HG03066 (cell line): ENCODE measurements around the gene SSR1.

Source experiments
- ATAC-seq: cut with Tn5 transposase; IDR thresholded peaks from one replicate; pipeline ENCODE4 v1.9.1; 2021; ENCODE audit warnings: low read depth; ENCODE audit not compliant: unreplicated experiment

Gene SSR1

GRCh38 chr6:7260291-7261031 lies 52.5 kb downstream of the SSR1 start:
- peak; percentile 12 for ATAC-seq

DNA sequence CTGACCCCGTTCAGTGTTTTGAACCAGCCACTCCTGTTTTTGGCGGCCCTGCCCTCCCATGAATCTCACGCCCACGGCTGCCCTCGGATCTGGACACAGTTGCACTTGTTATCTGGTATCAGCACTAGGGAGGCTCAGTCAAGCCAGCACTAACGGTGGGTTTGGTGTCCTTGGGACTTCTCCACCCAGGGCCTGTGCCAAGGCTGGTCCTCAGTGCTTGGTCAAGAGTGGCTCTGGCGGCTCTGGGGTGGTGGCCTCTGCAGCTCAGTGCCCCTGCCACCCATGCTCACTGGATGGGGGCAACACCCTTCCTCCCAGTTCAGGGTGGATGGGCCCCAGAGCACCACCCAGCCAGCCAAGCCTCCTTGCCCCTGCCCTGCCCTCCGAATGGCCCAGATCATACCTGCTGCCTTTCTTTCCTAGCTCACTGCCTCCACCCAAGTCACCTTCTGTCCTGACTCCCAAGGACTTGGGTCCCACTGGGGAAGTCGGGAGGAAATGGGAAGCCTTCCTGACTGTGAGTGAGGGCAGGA lies 54.7 kb downstream of the SSR1 start:
- no peak for ATAC-seq

DNA sequence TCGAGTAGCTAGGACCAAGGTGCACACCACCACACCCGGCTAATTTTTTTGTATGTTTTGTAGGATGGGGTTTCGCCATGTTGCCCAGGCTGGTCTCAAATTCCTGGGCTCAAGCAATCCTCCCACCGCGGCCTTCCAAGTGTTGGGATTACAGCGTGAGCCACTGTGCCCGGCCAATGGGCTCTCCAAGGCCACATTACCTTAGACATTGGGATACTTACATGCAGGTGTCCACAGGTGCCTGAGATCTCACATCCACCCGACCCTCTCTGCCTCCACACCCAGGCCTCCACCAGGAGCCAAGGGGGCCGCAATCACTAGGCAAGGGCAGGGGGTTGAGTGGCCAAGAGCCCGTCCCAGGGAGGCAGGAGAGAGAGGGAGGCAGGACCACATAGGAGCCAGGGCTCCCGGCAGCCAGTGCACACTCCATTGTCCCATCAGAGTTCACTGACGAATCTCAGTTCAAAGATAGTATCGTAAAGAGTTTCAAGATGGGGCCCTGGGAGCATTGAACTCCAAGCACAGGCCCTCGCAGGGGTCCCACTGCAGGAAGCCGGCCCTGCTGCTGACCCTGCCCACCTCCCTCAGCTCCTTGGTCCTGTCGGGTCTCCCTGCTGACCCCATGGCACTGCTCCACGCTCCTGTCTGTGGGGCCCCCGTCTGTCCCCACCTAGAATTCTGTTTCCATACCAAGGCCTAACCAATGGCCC lies 55.3 kb downstream of the SSR1 start:
- no peak for ATAC-seq

GRCh38 chr6:7256785-7257184 lies 56.2 kb downstream of the SSR1 start:
- ATAC-seq: no peak

DNA sequence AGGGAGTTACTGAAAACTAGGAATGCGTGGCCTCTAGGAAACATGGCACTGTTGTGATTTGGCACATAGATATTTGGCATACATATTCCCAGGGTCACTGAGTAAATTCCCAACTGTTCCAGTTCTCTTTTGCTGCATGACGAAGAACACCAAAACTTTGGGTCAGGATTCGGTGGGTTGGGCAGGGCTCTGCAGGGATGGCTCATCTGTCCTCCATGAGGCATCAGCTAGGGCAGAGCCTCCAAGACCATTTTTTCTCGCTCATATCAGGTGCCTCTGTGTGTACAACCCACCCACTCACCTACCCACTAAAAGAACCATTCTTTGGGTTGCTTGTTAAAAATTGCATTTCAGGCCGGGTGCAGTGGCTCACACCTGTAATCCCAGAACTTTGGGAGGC lies 57.1 kb downstream of the SSR1 start:
- no peak for ATAC-seq

DNA sequence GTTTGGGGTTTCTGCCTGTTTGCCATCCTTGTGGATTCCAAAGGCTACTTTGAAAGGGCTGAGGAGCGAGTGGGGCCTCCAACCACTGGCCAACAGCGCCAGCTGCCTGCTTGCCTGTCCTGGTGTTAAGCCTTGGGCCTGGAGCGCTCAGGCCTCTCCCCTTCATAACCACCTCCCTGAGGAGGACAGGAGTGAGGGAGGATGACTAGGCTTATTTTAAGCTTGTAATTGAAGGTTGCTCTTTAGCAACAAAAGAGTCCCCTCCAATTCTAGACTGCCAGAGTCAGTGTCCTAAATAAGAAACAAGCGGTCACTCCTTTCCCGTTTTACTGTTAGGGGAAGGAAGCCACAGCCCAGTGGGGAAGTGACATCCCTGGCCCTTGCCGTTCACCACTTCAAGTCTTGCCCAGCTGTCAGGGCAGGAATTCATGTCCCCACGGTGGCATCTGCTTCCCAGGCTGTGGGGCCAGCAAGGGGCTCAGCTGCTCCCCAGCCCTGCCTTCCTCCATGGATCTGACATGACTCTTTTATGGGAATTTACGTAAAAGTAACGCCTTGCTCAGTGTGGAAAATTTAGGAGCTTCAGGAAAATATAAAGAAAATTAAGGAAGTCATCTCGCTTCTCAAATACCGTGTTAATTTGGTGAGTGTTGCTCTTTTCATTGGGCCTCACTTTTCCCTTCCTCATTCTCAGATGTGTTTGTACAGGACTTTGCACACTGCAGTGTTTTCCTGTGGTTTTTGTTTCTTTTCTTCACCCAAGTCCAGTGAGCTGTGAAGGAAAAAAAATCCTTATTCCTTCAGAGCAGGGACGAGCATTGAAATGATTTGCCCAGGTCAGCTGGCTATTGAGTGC lies 57.8 kb downstream of the SSR1 start:
- no peak for ATAC-seq

- ATAC-seq: no peak
Measured at GRCh38 chr6:7252390-7252789, 60.6 kb downstream of the SSR1 start.

- no peak for ATAC-seq
Measured at GRCh38 chr6:7251646-7252260, 61.2 kb downstream of the SSR1 start.

- no peak for ATAC-seq
Measured at GRCh38 chr6:7250812-7251211, 62.2 kb downstream of the SSR1 start.

DNA sequence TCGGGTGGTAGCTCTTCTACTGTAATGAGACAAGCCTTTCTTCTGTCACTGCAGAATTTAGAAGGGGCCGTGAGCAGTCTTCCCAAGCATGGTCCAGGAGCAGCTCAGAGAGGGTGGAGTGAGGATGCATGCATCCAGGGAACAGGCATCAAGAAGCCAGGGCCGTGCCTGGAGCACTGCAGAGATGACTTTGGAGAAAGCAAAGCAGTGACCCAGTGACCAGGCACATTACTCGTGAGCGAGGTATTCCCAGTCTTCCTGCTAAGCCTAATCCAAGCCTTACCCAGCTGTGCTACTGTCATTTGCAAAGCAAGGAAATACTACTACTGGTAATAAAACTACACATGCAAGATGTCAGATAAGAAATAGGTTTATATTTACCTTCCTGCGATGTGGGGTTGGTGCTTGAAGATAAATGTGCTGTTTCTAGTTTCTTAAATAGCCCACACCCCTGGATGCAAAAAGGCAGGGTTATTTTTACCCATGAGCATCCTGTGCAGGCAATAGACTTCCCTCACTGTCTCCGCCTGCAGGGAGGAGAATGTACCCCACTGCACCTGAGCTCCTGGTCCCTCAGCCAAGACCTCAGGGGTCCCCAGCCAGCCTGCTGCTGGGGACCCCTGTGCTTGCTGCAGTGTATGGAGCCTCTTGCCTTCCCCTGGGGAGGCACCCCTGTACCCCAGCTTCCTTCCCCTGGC lies 62.9 kb downstream of the SSR1 start:
- ATAC-seq: no peak

DNA sequence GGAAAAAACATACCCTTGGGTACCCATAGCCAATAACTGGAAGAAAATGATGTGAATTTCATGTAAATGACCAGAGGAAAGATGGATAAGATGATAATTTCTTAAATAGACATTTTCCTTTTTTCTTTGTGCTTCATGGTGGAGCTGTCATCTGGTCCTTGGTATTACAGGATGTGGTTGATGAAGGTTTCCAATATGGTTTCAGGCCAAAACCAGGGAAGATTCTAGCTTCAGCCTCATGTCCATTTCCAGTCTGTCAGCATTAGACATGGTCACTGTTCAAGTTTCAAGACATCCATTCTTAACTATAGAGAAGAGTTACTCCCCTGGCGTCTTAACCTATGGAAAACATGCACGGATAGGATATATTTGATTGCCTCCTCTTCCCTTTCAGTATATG lies 63.6 kb downstream of the SSR1 start:
- no peak for ATAC-seq

DNA sequence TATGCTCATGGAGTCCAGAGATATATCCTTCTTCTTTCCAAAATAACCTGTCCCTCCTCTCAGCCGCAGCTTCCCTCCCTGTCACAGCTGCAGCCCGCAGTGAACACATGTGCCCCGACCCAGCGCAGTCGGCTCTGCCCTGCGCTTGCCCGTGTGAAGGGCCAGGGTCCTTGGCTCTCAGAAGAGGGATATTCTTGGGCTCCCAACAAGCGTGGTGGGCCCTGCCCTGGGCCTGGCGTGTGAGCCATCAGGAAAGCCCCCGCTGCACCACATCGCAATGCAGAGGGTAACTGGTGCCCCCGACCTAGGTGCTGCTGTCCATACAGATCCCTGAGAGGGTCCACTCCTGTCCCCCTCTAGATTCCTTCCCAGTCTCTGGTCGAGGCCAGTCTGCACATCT lies 65.2 kb downstream of the SSR1 start:
- no peak for ATAC-seq

DNA sequence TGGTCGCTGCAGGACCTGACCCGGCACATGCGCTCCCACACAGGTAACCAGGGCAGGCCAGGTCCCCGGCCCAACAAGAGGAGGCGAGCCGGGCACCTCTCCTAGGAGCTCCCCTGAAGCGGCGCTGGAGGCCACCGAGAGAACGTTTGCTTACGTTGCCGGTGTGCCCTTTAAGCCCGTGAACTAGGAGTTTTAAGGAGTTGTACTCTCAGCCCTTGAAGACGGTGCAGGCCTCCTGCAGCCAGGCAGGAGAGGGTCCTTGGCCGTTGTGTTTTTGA lies 65.9 kb downstream of the SSR1 start:
- no peak for ATAC-seq

- no peak for ATAC-seq
Measured at GRCh38 chr6:7246401-7247178, 66.4 kb downstream of the SSR1 start.

DNA sequence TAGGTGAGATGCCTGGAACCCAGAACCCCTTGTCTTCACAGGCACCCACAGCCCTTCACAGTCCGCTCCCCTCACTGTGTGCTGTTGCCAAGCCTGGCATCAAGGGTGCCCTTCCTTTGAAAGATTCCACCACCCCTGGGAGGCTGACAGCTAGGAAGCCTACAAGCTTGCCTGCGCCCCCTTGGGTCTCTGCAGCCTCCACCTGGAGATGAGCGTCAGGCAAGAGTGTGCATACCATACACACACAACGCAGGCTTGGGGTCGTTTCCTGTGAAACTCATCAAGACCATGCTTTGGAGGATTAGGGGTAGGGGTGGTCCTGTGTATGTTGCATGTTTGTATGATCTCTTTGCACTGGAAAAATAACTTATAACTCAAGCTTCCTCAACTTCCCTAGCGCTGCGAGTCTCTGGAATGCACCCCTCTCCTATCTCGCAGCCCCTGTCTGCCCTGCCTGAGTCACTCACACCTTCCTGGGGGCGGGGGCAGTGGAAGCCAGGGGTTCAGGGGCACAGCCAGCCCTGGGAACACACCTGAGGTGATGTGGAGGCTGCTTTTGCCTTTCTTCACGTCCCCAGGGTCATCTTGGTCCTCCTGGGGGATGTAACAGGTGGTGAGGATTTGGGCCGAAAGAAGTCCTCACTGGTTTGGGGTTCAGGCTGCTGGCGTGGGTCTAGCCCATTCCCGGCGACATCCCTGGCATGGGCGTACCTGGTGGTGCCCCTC lies 67.2 kb downstream of the SSR1 start:
- ATAC-seq: no peak

DNA sequence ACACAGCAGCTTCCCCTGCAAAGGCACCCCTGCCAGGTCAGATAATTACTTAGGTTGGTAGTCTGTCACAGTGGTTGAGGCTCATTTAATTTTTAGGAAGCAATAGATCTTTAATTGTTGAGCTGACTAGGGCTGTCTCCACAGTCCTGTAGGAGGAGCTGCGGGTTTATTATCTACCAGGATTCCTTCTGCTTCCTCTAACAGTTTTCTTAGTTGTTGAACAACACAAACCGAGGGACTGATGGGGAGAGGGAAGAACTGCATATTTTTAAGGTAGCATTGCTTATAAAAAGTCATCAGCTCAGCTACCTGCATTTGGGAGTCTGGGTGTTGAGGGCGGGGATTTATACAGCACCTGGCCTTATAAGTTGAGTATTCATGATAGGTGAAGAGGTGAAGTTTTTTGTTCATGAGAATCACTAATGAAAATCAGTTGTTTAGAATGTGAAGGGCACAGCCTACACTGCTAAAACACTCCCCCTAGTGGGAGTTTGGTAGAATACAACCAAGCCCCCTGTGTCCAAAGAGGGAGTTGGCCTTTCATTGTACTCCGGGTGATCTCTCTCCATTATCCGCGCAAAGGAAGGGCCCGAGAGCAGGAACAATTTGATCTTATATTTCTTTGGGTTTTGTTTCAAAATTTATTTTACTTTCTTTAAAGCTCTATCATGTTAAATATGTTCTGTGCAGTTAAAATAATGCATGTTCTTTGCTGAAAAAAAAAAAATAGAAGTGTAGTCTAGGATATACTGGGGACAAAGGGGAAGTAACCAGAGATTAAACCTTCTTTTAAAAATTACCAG lies 69.6 kb downstream of the SSR1 start:
- ATAC-seq: no peak

DNA sequence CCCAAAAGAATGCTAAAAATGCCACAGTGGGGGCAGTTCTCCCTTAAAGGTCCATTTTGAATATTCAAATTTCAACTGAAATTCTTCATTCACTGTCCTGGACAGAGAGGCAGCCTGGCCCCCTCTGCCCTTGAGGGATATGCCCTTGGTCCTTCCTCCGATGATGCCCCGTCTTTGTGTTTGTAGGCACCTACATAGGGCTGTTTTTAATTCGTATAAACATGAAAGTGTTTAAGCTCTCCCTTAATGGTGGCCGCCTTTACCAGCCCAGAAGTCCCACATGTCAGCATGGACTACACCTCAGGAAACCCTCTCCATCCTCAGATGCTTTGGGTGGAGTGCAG lies 70.2 kb downstream of the SSR1 start:
- no peak for ATAC-seq
